GM12878 (cell line): ENCODE data around the gene PSAPL1. TPM values are rescaled to one million over a fixed set of nuclear protein-coding genes. Genes with fewer than 3 reads are reported as not detected.

ENCODE experiments used
- ATAC-seq: fragments of 200-7000 bp; cut with Tn5 transposase; 3 replicates; pipeline ENCODE4 v1.9.1; 2020; ENCODE audit warnings: mild to moderate bottlenecking, moderate library complexity
- BruUV-seq: library from RNA; stranded (reverse); fragments of 400-500 nt; replicated peaks from 2 replicates; lab custom pipeline; 2021; lab: Mats Ljungman, UMichigan
- CTCF ChIA-PET: fragments of 300-600 bp; sonication (Branson Sonifier 250); formaldehyde crosslinking; extraction: SDS; loops from one replicate; lab custom pipeline; 2021; ENCODE audit warnings: inconsistent platforms; lab: Yijun Ruan, JAX
- POLR2A ChIA-PET: fragments of 350-600 bp; formaldehyde crosslinking; extraction: SDS; loops from one replicate; lab custom pipeline; 2021; ENCODE audit warnings: inconsistent platforms; lab: Charles Lee
- RAD21 ChIA-PET: fragments of 300-600 bp; sonication (Branson Sonifier 250); formaldehyde crosslinking; loops from one replicate; lab custom pipeline; 2023; ENCODE audit warnings: antibody characterized with exemption; ENCODE audit not compliant: unreplicated experiment; lab: Charles Lee
- SMC1A ChIA-PET: fragments of 300-600 bp; sonication (Branson Sonifier 250); formaldehyde crosslinking; loops from one replicate; lab custom pipeline; 2023; ENCODE audit not compliant: unreplicated experiment, uncharacterized antibody; lab: Charles Lee
- DNase-seq: peaks from one replicate; pipeline ENCODE4 v3.0.0-alpha.2; 2011; ENCODE audit warnings: low read depth, low spot score
- FAIRE-seq: peaks from 3 replicates; lab custom pipeline; 2011; peaks lifted over from hg19 to GRCh38; lab: Jason Lieb, UNC
- H2AFZ ChIP-seq: 2 replicates; pipeline ENCODE4 v1.6.0; 2011; ENCODE audit warnings: low read depth, low read length, control low read depth; ENCODE audit not compliant: control insufficient read depth
- H3K27ac ChIP-seq: 2 replicates; pipeline ENCODE4 v1.5.1; 2011; ENCODE audit warnings: control low read depth; ENCODE audit not compliant: control insufficient read depth, insufficient read depth
- H3K27me3 ChIP-seq, 2 experiments: replicated peaks in 1 of 2; 2 replicates each; pipeline versions ENCODE4 v1.6.0 to v1.6.1; 2011; ENCODE audit warnings: low read length in 1 of 2; ENCODE audit not compliant: control insufficient read depth in 2 of 2, insufficient read depth in 2 of 2
- H3K36me3 ChIP-seq, 2 experiments: 2 replicates each; pipeline ENCODE4 v1.5.1; 2011; ENCODE audit warnings: low read length in 1 of 2; ENCODE audit not compliant: control insufficient read depth in 2 of 2, insufficient read depth in 2 of 2
- H3K4me1 ChIP-seq: 2 replicates; pipeline ENCODE4 v1.6.1; 2011; ENCODE audit warnings: mild to moderate bottlenecking, low read length, moderate library complexity, mixed read lengths; ENCODE audit not compliant: control insufficient read depth, insufficient read depth
- H3K4me2 ChIP-seq: 2 replicates; pipeline ENCODE4 v1.6.0; 2011; ENCODE audit warnings: control low read depth; ENCODE audit not compliant: control insufficient read depth, insufficient read depth
- H3K4me3 ChIP-seq: fragments of 200-600 bp; sonication (generic); 2 replicates; pipeline ENCODE4 v1.5.1; 2016
- H3K79me2 ChIP-seq: 2 replicates; pipeline ENCODE4 v1.6.0; 2011; ENCODE audit warnings: low read length; ENCODE audit not compliant: control insufficient read depth, insufficient read depth
- H3K9ac ChIP-seq: 2 replicates; pipeline ENCODE4 v1.8.0; 2011; ENCODE audit warnings: low read length, control low read depth, mixed read lengths; ENCODE audit not compliant: control insufficient read depth, insufficient read depth
- H3K9me3 ChIP-seq: replicated peaks from 3 replicates; pipeline ENCODE4 v1.5.1; 2011; ENCODE audit warnings: mild to moderate bottlenecking, low read length; ENCODE audit not compliant: control insufficient read depth, insufficient read depth
- H4K20me1 ChIP-seq: 2 replicates; pipeline ENCODE4 v1.6.0; 2011; ENCODE audit not compliant: control insufficient read depth, insufficient read depth
- ATF3 ChIP-seq: IDR thresholded peaks from 2 replicates; pipeline ENCODE4 v1.6.1; 2011; ENCODE audit warnings: low read depth, mild to moderate bottlenecking, low read length, moderate library complexity, borderline replicate concordance; ENCODE audit errors: extremely low read depth
- BHLHE40 ChIP-seq, 2 experiments: fragments of 450-650 bp in 1 of 2; IDR thresholded peaks; 2 replicates each; pipeline ENCODE4 v1.6.1; 2011 to 2017; ENCODE audit warnings: low read depth in 2 of 2, borderline replicate concordance in 1 of 2, improper control_type of control experiment in 1 of 2, low read length in 1 of 2, mild to moderate bottlenecking in 1 of 2
- EED ChIP-seq: sonication (generic); IDR thresholded peaks from 2 replicates; pipeline ENCODE4 v1.6.1; 2016; ENCODE audit warnings: antibody characterized with exemption, low read depth
- IKZF1 ChIP-seq: fragments of 450-650 bp; conservative IDR thresholded peaks from 2 replicates; pipeline ENCODE4 v1.6.1; 2017; ENCODE audit warnings: antibody characterized with exemption, mild to moderate bottlenecking
- IKZF2 ChIP-seq, 2 experiments: fragments of 450-650 bp; IDR thresholded peaks; 2 replicates each; pipeline ENCODE4 v1.6.1; 2017; ENCODE audit warnings: mild to moderate bottlenecking in 2 of 2, moderate library complexity in 2 of 2
- LARP7 ChIP-seq: fragments of 450-650 bp; IDR thresholded peaks from 2 replicates; pipeline ENCODE4 v1.6.1; 2017; ENCODE audit warnings: mild to moderate bottlenecking
- MTA2 ChIP-seq: fragments of 450-650 bp; IDR thresholded peaks from 2 replicates; pipeline ENCODE4 v1.6.1; 2016; ENCODE audit warnings: low read depth, mild to moderate bottlenecking, moderate library complexity
- MTA3 ChIP-seq: IDR thresholded peaks from 2 replicates; pipeline ENCODE4 v1.6.1; 2012; ENCODE audit warnings: low read length, inconsistent platforms, borderline replicate concordance
- MYC ChIP-seq: IDR thresholded peaks from 2 replicates; pipeline ENCODE4 v1.6.1; 2011; ENCODE audit warnings: mild to moderate bottlenecking, low read length, moderate library complexity, inconsistent platforms; ENCODE audit not compliant: insufficient read depth, insufficient replicate concordance, insufficient read length, severe bottlenecking
- NFIC ChIP-seq: IDR thresholded peaks from 2 replicates; pipeline ENCODE4 v1.6.1; 2012; ENCODE audit warnings: low read depth, mild to moderate bottlenecking, inconsistent platforms, low read length, moderate library complexity
- NFYB ChIP-seq: IDR thresholded peaks from 2 replicates; pipeline ENCODE4 v1.6.1; 2011; ENCODE audit warnings: low read depth, mild to moderate bottlenecking, low read length, improper control_type of control experiment, moderate library complexity; ENCODE audit not compliant: insufficient read depth
- NKRF ChIP-seq: fragments of 450-650 bp; conservative IDR thresholded peaks from 2 replicates; pipeline ENCODE4 v1.6.1; 2017; ENCODE audit warnings: mild to moderate bottlenecking, moderate library complexity
- RB1 ChIP-seq: fragments of 450-650 bp; formaldehyde crosslinking; IDR thresholded peaks from 2 replicates; pipeline ENCODE4 v1.6.1; 2017; ENCODE audit warnings: mild to moderate bottlenecking, borderline replicate concordance
- RFX5 ChIP-seq: IDR thresholded peaks from 2 replicates; pipeline ENCODE4 v1.6.1; 2011; ENCODE audit warnings: low read depth, low read length, improper control_type of control experiment
- TAF1 ChIP-seq: IDR thresholded peaks from 2 replicates; pipeline ENCODE4 v1.6.1; 2011; ENCODE audit warnings: mild to moderate bottlenecking, low read depth, low read length, borderline replicate concordance
- TBL1XR1 ChIP-seq: IDR thresholded peaks from 2 replicates; pipeline ENCODE4 v1.6.1; 2012; ENCODE audit warnings: low read depth, low read length, improper control_type of control experiment
- TCF3 ChIP-seq: IDR thresholded peaks from 2 replicates; pipeline ENCODE4 v1.6.1; 2012; ENCODE audit warnings: low read depth, mild to moderate bottlenecking, low read length, borderline replicate concordance; ENCODE audit not compliant: insufficient read depth
- TCF7 ChIP-seq: IDR thresholded peaks from 2 replicates; pipeline ENCODE4 v1.6.1; 2014; ENCODE audit warnings: antibody characterized with exemption, borderline replicate concordance
- ZNF207 ChIP-seq: fragments of 450-650 bp; IDR thresholded peaks from 2 replicates; pipeline ENCODE4 v1.6.1; 2014; ENCODE audit warnings: antibody characterized with exemption, mild to moderate bottlenecking, borderline replicate concordance
- WGBS: methylation state at CpG from one replicate; pipeline ENCODE4 v1.1.6; 2016; ENCODE audit warnings: low lambda C conversion rate; ENCODE audit not compliant: insufficient replicate concordance, insufficient coverage; ENCODE audit errors: missing lambda C conversion rate; 5-methylcytosine and 5-hydroxymethylcytosine counted together
- in situ Hi-C: fragments of 300-500 bp; cut with MboI; formaldehyde crosslinking; loops from 9 replicates; pipeline ENCODE4 v1.14.3; 2018; ENCODE audit warnings: mixed read lengths
- intact Hi-C: fragments of 100-400 bp; cut with micrococcal nuclease; formaldehyde crosslinking; loops from one replicate; pipeline ENCODE4 v1.14.2; 2022; ENCODE audit not compliant: unreplicated experiment
- polyA plus RNA-seq, 11 experiments: library from polyadenylated mRNA; depleted of rRNA in 4 of 11; unstranded in 6 of 11; stranded (reverse) in 5 of 11; fragments of >200 nt; fragmentation: Nextera tagmentation in 4 of 11; fragmentation: Illumina TruSeq in 1 of 11; extraction: Ambion mirVana in 4 of 11; extraction: Trizol in 1 of 11; gene quantifications; 1 replicate in 1 of 11; 2 replicates in 10 of 11; pipeline versions ENCODE4 v1.2.1 to v1.2.3, GENCODE V29; 2011 to 2016; ENCODE audit warnings: inconsistent platforms in 2 of 11, missing spikeins in 2 of 11, low read depth in 1 of 11
- total RNA-seq, 4 experiments: library from RNA; depleted of rRNA in 3 of 4; stranded (reverse); fragments of >200 nt in 3 of 4; fragmentation: Illumina TruSeq in 1 of 4; extraction: Trizol in 1 of 4; gene quantifications; 2 replicates each; pipeline versions ENCODE4 v1.2.1 to v1.2.3, GENCODE V29; 2013 to 2021

The PSAPL1 gene
- total and polyA plus RNA-seq, 10 of the 15 experiments (the other 5 are each of a cell fraction or from before 2014, with no cell fraction given) = not detected

- intact Hi-C loops (no loop called here), in situ Hi-C loops (no loop called here)
- ChIA-PET POLR2A (no interaction called here), CTCF (no interaction called here), RAD21 (no interaction called here), SMC1A (no interaction called here)
- H2AFZ ChIP-seq = no peak overlapping the region
- no peak for FAIRE-seq
- H4K20me1 ChIP-seq = no peaks in the 10 kb centered on the region
- no peak overlapping the region for H3K27ac ChIP-seq
- TF ChIP-seq ZNF207 (no peak), TBL1XR1 (no peak), IKZF1 (no peak), IKZF2 (IDR thresholded peaks at IDR 0.05) (no peak), NFIC (no peak), BHLHE40 (IDR thresholded peaks at IDR 0.05; ENCODE audit: borderline replicate concordance in 1 of 2, low read depth in 2 of 2, low read length in 1 of 2) (no peak), EED (no peak), RFX5 (no peak), NKRF (no peak), TCF3 (no peak), MTA2 (no peak), TAF1 (no peak), ATF3 (no peak), MTA3 (no peak), RB1 (no peak), LARP7 (no peak), MYC (no peak), NFYB (no peak), TCF7 (no peak)
- H3K4me1 ChIP-seq = no peaks in the 10 kb centered on the region
- no peaks in the 10 kb centered on the region for H3K27me3 ChIP-seq
- no peak overlapping the region for H3K9ac ChIP-seq
- 25% methylated on average over 28 of the region's 28 CpGs for WGBS
- H3K9me3 ChIP-seq = no peaks in the 10 kb centered on the region
- H3K79me2 ChIP-seq = no peaks in the 10 kb centered on the region
- no peak for ATAC-seq
- no peak overlapping the region for H3K4me2 ChIP-seq
- no peaks in the 10 kb centered on the region for H3K36me3 ChIP-seq
- no TSS peak for BruUV-seq
- no peak for DNase-seq
- H3K4me3 ChIP-seq = no peak overlapping the region
Observed at GRCh38 chr4:7425591-7426468, 8.9 kb downstream of the PSAPL1 start.
